Left ventricle myocardium inferior (tissue), 1 donor: ENCODE data around the gene KCNH2. TPM values are rescaled to one million over a fixed set of nuclear protein-coding genes. Genes with fewer than 3 reads are reported as not detected.

ENCODE experiments used
- DNase-seq: peaks from one replicate; pipeline ENCODE4 v3.0.0-alpha.2; 2020
- H3K27ac ChIP-seq: fragments of 200-600 bp; replicated peaks from 2 replicates; pipeline ENCODE4 v1.8.0; 2021
- H3K27me3 ChIP-seq: fragments of 200-600 bp; 2 replicates; pipeline ENCODE4 v1.8.0; 2021; ENCODE audit warnings: low read depth
- H3K36me3 ChIP-seq: fragments of 200-600 bp; 2 replicates; pipeline ENCODE4 v1.8.0; 2021
- H3K4me1 ChIP-seq: fragments of 200-600 bp; 2 replicates; pipeline ENCODE4 v1.8.0; 2021
- H3K4me3 ChIP-seq: fragments of 200-600 bp; 2 replicates; pipeline ENCODE4 v1.8.0; 2021; ENCODE audit warnings: mild to moderate bottlenecking, moderate library complexity
- H3K9me3 ChIP-seq: fragments of 200-600 bp; replicated peaks from 2 replicates; pipeline ENCODE4 v1.8.0; 2021
- CTCF ChIP-seq: fragments of 200-600 bp; IDR thresholded peaks from 2 replicates; pipeline ENCODE4 v1.8.0; 2021; ENCODE audit warnings: antibody characterized with exemption, mild to moderate bottlenecking, borderline replicate concordance
- intact Hi-C: fragments of 100-400 bp; cut with micrococcal nuclease; formaldehyde crosslinking; loops from one replicate; pipeline ENCODE4 v1.11.0; 2022
- total RNA-seq: library from RNA; stranded (reverse); fragmentation: NEBNext Ultra II Directional; extraction: Animal tissue kit (Norgen Biotek cat#: 25700); gene quantifications from one replicate; pipeline ENCODE4 v1.2.1, GENCODE V29; 2021
- donor health status: DM: no; HTN: yes; CAD: no; lungs with severe emphysema.

KCNH2 gene
- total RNA-seq, 1 donor from 2014 or later, result 94.1 TPM

- intact Hi-C loops, result no loop called here
Observed at GRCh38 chr7:151020231-151020630, 42.1 kb upstream of the KCNH2 start.

GRCh38 chr7:151019130-151019447 is 41.0 kb upstream of the KCNH2 start:
- H3K27me3 ChIP-seq, result peaks cover 70% of the 10 kb centered on the region
- DNase-seq, result no peak
- no peaks in the 10 kb centered on the region for H3K36me3 ChIP-seq
- H3K27ac ChIP-seq, result no peak overlapping the region
- TF ChIP-seq CTCF, result no peak
- H3K4me3 ChIP-seq, result peak overlapping the region; percentile 49
- H3K4me1 ChIP-seq, result peaks cover 29% of the 10 kb centered on the region
- no peaks in the 10 kb centered on the region for H3K9me3 ChIP-seq
- intact Hi-C loops, result no loop called here

More at GRCh38 chr7:151020231-151020630, 42.1 kb upstream of the KCNH2 start:
- peaks cover 69% of the 10 kb centered on the region for H3K27me3 ChIP-seq
- no peak overlapping the region for H3K27ac ChIP-seq
- H3K36me3 ChIP-seq, result no peaks in the 10 kb centered on the region
- TF ChIP-seq CTCF, result no peak
- H3K4me1 ChIP-seq, result peaks cover 18% of the 10 kb centered on the region
- no peak for DNase-seq
- H3K4me3 ChIP-seq, result no peak overlapping the region
- no peaks in the 10 kb centered on the region for H3K9me3 ChIP-seq

GRCh38 chr7:151018421-151019129 is 40.5 kb upstream of the KCNH2 start:
- peak overlapping the region; percentile 49 for H3K4me3 ChIP-seq
- no peaks in the 10 kb centered on the region for H3K9me3 ChIP-seq
- H3K27ac ChIP-seq, result no peak overlapping the region
- peaks cover 74% of the 10 kb centered on the region for H3K27me3 ChIP-seq
- no peak for TF ChIP-seq CTCF
- peaks cover 35% of the 10 kb centered on the region for H3K4me1 ChIP-seq
- H3K36me3 ChIP-seq, result no peaks in the 10 kb centered on the region
- DNase-seq, result no peak
- intact Hi-C loops, result no loop called here

- intact Hi-C loops, result no loop called here
Observed at GRCh38 chr7:151017953-151018420, 39.9 kb upstream of the KCNH2 start.

GRCh38 chr7:151017370-151017952 is 39.3 kb upstream of the KCNH2 start:
- no peak for TF ChIP-seq CTCF
- H3K4me3 ChIP-seq, result no peak overlapping the region
- peaks cover 46% of the 10 kb centered on the region for H3K4me1 ChIP-seq
- intact Hi-C loops, result no loop called here
- H3K27ac ChIP-seq, result no peak overlapping the region
- H3K27me3 ChIP-seq, result peaks cover 73% of the 10 kb centered on the region
- DNase-seq, result no peak
- no peaks in the 10 kb centered on the region for H3K36me3 ChIP-seq
- H3K9me3 ChIP-seq, result no peaks in the 10 kb centered on the region

More at GRCh38 chr7:151017953-151018420, 39.9 kb upstream of the KCNH2 start:
- peaks cover 40% of the 10 kb centered on the region for H3K4me1 ChIP-seq
- H3K9me3 ChIP-seq, result no peaks in the 10 kb centered on the region
- peak; percentile 95 for TF ChIP-seq CTCF
- peak; percentile 67 for DNase-seq
- no peaks in the 10 kb centered on the region for H3K36me3 ChIP-seq
- peak overlapping the region; percentile 49 for H3K4me3 ChIP-seq
- peaks cover 74% of the 10 kb centered on the region for H3K27me3 ChIP-seq
- H3K27ac ChIP-seq, result no peak overlapping the region
